HEK293 (cell line): ENCODE results near the gene KCNQ1.

ENCODE experiments used
- CTCF ChIP-seq: fragments of 450-650 bp; formaldehyde crosslinking; IDR thresholded peaks from 2 replicates; pipeline ENCODE4 v1.5.1; 2016; ENCODE audit warnings: missing biosample characterization, missing genetic modification characterization
- GLI2 ChIP-seq: fragments of 450-650 bp; formaldehyde crosslinking; IDR thresholded peaks from 2 replicates; pipeline ENCODE4; 2017; ENCODE audit warnings: missing biosample characterization, missing genetic modification characterization, low read depth, borderline replicate concordance
- IKZF3 ChIP-seq: fragments of 450-650 bp; IDR thresholded peaks from 2 replicates; pipeline ENCODE4 v1.5.0; 2018; ENCODE audit warnings: missing biosample characterization, mild to moderate bottlenecking, missing genetic modification characterization, moderate library complexity
- MYNN ChIP-seq: fragments of 450-650 bp; formaldehyde crosslinking; IDR thresholded peaks from 2 replicates; pipeline ENCODE4 v1.5.1; 2016; ENCODE audit warnings: missing biosample characterization, missing genetic modification characterization, borderline replicate concordance
- OSR2 ChIP-seq: fragments of 450-650 bp; formaldehyde crosslinking; IDR thresholded peaks from 2 replicates; pipeline ENCODE4 v1.5.1; 2016; ENCODE audit warnings: missing biosample characterization, missing genetic modification characterization
- ZBTB20 ChIP-seq: fragments of 450-650 bp; formaldehyde crosslinking; IDR thresholded peaks from 2 replicates; pipeline ENCODE4 v1.5.1; 2016; ENCODE audit warnings: missing biosample characterization, missing genetic modification characterization
- ZNF157 ChIP-seq: fragments of 450-650 bp; formaldehyde crosslinking; IDR thresholded peaks from 2 replicates; pipeline ENCODE4 v1.5.1; 2016; ENCODE audit warnings: missing biosample characterization, missing genetic modification characterization
- ZNF274 ChIP-seq, 2 experiments: fragments of 200-500 bp in 1 of 2; fragments of 450-650 bp in 1 of 2; sonication (Bioruptor generic) in 1 of 2; formaldehyde crosslinking in 1 of 2; IDR thresholded peaks; 2 replicates each; pipeline versions ENCODE4 v1.5.1 to v1.6.1; 2014 to 2016; ENCODE audit warnings: borderline replicate concordance in 1 of 2, inconsistent platforms in 1 of 2, low read length in 1 of 2, missing biosample characterization in 1 of 2, missing genetic modification characterization in 1 of 2
- ZNF423 ChIP-seq: fragments of 450-650 bp; formaldehyde crosslinking; IDR thresholded peaks from 2 replicates; pipeline ENCODE4 v1.5.1; 2016; ENCODE audit warnings: missing biosample characterization, missing genetic modification characterization
- ZNF654 ChIP-seq: fragments of 450-650 bp; formaldehyde crosslinking; IDR thresholded peaks from 2 replicates; pipeline ENCODE4 v1.5.1; 2016; ENCODE audit warnings: low read depth, missing biosample characterization, missing genetic modification characterization
- ZNF777 ChIP-seq: fragments of 450-650 bp; formaldehyde crosslinking; IDR thresholded peaks from 2 replicates; pipeline ENCODE4 v1.5.1; 2017; ENCODE audit warnings: missing biosample characterization, missing genetic modification characterization, borderline replicate concordance

- no peak for TF ChIP-seq ZNF654 (tag by site-specific recombination)
- TF ChIP-seq CTCF (tag by site-specific recombination): no peak
- TF ChIP-seq ZNF157 (tag by site-specific recombination): no peak
- TF ChIP-seq ZNF777 (tag by site-specific recombination): no peak
- no peak for TF ChIP-seq ZNF423 (tag by site-specific recombination)
- no peak for TF ChIP-seq ZNF274 (IDR thresholded peaks at IDR 0.05; ENCODE audit: low read length)
- TF ChIP-seq ZNF274 (tag by site-specific recombination; IDR thresholded peaks at IDR 0.05; ENCODE audit: borderline replicate concordance): no peak
- TF ChIP-seq OSR2 (tag by site-specific recombination): no peak
- no peak for TF ChIP-seq IKZF3 (tag by site-specific recombination)
- TF ChIP-seq GLI2: no peak
- no peak for TF ChIP-seq ZBTB20 (tag by site-specific recombination)
- TF ChIP-seq MYNN (tag by site-specific recombination): no peak
These were observed 365.0 kb downstream of the KCNQ1 start for GRCh38 chr11:2809854-2810253.
